Upper lobe of left lung (tissue), 4 donors: ENCODE measurements around the gene AWAT2.

Experiments used
- POLR2A ChIP-seq, 4 donors: fragments of 450-650 bp; IDR thresholded peaks; one replicate each; pipeline ENCODE4 v1.5.1; 2016 to 2017; ENCODE audit warnings: antibody characterized with exemption in 4 of 4, mild to moderate bottlenecking in 2 of 4
- POLR2AphosphoS5 ChIP-seq, 2 donors: sonication (generic); formaldehyde crosslinking; IDR thresholded peaks; one replicate each; pipeline ENCODE4 v1.5.1; 2017; ENCODE audit warnings: antibody characterized with exemption in 2 of 2
- TF ChIP-seq, protein P1 (sequence below), 6 experiments: fragments of 450-650 bp in 4 of 6; fragments of 200-600 bp in 2 of 6; sonication (generic) in 2 of 6; IDR thresholded peaks; one replicate each; pipeline ENCODE4 v1.5.1; 2016 to 2019; ENCODE audit warnings: antibody characterized with exemption in 6 of 6

DNA sequence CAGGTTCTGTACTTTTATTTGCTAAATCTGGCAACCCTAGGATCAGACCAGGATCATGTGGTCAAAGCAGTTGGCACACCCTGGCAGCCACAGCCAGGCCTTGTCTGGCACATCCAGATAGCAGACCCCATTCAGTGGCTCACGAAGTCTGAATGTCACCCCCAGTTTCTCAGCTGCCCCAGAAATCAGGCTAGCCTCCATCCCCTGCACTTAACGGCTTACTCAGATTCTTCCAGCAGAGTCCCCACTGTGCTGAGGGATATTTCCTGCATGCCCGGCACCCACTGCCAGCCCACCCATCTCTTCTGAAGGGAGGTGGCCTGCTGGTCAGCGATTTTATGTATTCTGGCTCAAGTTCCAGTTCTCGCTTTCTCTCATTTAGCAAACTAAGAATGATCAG lies 4.7 kb upstream of the AWAT2 start:
- TF ChIP-seq POLR2A (IDR thresholded peaks at IDR 0.05): no peak
- TF ChIP-seq, protein P1, sequence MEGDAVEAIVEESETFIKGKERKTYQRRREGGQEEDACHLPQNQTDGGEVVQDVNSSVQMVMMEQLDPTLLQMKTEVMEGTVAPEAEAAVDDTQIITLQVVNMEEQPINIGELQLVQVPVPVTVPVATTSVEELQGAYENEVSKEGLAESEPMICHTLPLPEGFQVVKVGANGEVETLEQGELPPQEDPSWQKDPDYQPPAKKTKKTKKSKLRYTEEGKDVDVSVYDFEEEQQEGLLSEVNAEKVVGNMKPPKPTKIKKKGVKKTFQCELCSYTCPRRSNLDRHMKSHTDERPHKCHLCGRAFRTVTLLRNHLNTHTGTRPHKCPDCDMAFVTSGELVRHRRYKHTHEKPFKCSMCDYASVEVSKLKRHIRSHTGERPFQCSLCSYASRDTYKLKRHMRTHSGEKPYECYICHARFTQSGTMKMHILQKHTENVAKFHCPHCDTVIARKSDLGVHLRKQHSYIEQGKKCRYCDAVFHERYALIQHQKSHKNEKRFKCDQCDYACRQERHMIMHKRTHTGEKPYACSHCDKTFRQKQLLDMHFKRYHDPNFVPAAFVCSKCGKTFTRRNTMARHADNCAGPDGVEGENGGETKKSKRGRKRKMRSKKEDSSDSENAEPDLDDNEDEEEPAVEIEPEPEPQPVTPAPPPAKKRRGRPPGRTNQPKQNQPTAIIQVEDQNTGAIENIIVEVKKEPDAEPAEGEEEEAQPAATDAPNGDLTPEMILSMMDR (IDR thresholded peaks at IDR 0.05): no peak
- no peak for TF ChIP-seq POLR2AphosphoS5 (IDR thresholded peaks at IDR 0.05)
